GM12872 (cell line): ENCODE data around the gene NAV3.

Source experiments
- TF ChIP-seq, protein P1 (sequence below): IDR thresholded peaks from 3 replicates; pipeline ENCODE4 v1.5.1; 2011; ENCODE audit warnings: low read depth, mild to moderate bottlenecking, low read length, moderate library complexity; ENCODE audit not compliant: insufficient read depth

The NAV3 gene

DNA sequence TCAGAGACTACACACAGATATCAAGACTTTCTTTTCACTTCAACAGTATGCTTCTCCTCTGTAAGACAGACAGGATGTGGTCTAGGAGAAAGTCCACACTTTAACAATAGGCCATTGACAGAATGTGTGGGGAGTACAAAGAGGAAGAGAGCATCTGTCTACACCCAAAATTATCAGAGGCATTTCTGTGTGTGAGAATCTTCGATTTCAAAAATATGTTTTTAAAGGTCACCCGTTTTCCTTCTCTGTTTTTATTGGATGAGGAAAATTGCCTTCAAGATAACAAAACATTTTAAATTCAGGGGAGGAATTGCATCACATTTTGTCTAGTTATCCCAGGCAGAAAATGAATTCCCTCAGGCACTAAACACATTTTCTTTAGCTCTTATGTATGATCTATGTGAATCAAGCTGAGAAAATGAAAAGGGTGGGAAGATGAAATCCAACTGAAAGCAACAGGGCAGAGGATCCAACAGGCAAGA is 16.4 kb downstream of the NAV3 start:
- TF ChIP-seq, protein P1, sequence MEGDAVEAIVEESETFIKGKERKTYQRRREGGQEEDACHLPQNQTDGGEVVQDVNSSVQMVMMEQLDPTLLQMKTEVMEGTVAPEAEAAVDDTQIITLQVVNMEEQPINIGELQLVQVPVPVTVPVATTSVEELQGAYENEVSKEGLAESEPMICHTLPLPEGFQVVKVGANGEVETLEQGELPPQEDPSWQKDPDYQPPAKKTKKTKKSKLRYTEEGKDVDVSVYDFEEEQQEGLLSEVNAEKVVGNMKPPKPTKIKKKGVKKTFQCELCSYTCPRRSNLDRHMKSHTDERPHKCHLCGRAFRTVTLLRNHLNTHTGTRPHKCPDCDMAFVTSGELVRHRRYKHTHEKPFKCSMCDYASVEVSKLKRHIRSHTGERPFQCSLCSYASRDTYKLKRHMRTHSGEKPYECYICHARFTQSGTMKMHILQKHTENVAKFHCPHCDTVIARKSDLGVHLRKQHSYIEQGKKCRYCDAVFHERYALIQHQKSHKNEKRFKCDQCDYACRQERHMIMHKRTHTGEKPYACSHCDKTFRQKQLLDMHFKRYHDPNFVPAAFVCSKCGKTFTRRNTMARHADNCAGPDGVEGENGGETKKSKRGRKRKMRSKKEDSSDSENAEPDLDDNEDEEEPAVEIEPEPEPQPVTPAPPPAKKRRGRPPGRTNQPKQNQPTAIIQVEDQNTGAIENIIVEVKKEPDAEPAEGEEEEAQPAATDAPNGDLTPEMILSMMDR = no peak

DNA sequence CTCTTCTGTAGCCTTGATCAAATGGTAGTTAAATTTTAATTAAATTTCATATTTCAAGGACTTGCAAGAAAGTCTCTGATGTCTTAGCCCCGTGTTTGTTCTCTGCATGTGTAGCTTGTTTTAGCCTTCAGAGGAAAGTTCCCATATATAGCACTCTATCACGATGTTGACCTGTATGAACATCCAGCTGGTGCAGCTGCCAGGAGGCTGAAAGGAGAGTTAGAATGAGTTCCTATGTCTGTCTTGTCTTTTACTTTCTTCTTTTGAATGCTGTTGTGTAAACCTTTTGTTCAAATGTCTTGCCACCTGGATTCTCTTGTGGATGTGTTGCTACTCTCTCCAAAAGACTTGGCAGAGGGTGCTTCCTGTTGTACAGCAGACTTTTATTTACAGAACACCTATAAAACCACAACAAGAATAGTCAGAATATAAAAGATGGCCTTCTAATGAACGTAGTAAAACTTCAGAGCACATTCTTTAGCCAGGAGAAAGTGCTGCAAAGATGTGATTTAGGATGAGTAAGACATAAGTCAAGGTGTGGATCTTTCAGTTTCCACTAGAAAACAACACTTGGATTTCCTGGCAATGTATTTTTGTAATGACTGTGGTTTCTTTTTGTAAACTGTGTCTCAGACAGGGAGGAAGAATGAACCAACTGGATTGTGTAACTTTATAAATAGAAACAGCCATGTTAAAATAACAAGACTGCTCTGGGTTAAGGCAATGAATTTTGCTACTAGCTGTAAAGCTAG is 17.2 kb downstream of the NAV3 start:
- TF ChIP-seq, protein P1 = no peak

DNA sequence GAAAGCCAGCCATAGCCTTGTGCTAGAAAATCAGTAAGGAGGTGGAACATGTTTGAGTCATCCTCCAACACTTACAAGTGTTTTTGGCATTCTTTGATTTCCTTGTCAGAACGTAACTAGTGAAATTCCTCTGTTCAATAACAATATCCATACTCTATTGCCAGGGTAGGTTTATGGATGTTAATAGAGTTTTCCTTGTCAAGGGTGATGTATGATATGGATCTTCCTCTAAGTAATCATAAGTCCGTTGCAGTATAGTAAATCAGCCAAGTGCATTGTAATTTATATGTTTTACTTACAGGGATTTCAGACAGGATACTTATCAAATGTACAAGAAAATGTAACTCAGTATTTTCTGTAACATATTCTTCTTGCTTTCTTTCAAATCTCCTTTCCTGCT is 19.4 kb downstream of the NAV3 start:
- TF ChIP-seq, protein P1 = no peak

DNA sequence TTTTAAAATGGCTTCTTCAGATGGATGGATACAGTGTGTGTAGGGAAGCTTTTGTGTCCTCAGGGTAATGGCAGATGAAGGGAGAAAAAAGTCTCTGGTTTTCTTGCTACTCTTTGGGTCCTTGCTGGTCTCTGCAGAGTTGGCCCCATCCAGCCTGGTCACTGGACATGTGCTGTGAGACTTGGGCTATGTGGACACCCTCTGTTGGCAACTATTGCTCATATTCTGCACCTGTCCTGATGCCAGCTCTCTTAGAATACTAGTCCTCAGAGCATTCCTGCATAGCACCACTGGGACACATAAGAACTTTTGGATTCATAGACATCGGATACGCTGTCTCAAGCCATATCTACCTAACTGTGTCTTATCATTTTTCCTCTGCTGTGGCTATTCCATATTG is 20.0 kb downstream of the NAV3 start:
- TF ChIP-seq, protein P1 = no peak

DNA sequence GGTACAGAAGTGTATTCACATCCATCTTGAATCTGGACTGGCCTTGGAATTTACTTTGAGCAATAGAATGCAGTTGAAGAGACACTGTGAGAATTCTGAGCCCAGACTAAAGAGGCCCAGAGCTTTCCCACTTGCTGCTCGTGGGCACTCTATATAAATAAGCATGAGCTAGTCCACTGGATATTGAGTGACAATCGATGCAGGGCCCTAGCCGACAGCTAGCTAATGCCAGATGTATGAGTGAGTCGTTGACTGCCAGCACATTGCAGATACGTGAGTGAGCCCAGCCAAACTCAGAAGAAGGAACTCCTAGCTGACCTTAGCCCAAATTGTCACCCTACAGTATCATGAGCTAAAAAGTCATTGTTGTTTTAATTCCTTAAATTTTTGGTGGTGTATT is 24.9 kb downstream of the NAV3 start:
- TF ChIP-seq, protein P1 = no peak

DNA sequence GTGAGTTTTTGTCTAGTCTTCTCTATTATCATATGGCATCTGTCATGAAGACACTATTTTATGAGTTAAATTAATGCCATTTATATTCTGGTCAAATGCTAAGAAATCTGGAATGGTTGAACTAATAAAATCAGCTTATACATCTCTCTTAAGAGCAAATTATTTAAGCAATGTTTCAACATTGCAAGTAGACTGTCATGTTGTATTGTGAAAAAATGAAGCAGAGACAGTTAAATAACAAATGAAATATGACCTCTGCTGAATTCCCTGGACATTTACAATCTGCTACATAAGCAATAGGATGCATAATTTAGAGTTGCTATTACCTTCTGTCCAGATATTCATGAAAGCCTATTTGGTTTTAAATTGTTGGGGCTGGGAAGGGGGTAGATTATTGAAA is 30.6 kb downstream of the NAV3 start:
- TF ChIP-seq, protein P1 = no peak

DNA sequence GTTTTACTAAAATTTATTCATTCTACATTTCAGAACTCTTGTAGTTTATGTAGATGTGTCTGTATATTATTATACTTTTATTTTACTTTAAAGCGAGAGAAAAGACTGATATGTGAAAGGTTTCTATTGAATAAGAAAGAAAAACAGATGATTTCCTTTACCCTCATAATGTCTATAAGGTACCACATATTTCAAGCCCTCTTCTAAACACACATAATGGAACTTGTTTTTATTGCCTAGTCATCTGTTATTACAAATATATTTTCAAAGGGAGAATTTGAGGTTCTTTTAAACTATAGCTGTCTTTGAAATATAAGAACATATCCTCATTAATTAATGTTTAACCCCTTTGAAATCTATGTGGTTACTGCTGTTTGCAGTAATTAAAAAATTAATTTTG is 34.5 kb downstream of the NAV3 start:
- TF ChIP-seq, protein P1 = no peak
